Measurements from ENCODE around the gene MRM2.
"Not testable (repeated sequence)": the region's sequence is repeated elsewhere in the genome, so short reads cannot be mapped to it uniquely, and the experiment has no call there.

The MRM2 gene

GRCh38 chr7:2241580-2242540, at the start of gene MRM2, which contains the start of gene NUDT1:
TSS of gene MRM2 (minus strand) at chr7:2242205. CDS start at chr7:2242169, 36 bp downstream.
TSS of gene NUDT1 (plus strand) at chr7:2242226. CDS start at chr7:2244575, 2,349 bp downstream.
- DNase-seq = peak; percentile 60 to 79

DNA sequence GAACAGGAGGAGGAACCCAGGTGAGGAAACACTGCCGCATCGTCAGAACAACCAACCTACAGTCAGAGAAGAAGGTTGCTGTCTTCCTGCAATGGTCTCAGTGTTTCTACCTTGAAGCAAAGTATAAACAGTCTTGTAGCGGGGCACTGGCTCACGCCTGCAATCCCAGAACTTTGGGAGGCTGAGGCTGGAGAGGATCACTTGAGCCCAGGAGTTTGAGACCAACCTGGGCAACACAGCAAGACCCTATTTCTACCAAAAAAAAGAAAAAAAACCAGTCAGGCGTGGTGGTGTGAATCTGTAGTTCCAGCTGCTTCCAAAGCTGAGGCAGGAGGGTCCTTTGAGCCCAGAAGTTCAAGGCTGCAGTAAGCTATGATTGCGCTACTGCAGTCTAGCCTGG, 48.9 kb upstream of the MRM2 start:
- DNase-seq = no peak

- DNase-seq = no peak
Observed at GRCh38 chr7:2289621-2290020, 47.6 kb upstream of the MRM2 start.

DNA sequence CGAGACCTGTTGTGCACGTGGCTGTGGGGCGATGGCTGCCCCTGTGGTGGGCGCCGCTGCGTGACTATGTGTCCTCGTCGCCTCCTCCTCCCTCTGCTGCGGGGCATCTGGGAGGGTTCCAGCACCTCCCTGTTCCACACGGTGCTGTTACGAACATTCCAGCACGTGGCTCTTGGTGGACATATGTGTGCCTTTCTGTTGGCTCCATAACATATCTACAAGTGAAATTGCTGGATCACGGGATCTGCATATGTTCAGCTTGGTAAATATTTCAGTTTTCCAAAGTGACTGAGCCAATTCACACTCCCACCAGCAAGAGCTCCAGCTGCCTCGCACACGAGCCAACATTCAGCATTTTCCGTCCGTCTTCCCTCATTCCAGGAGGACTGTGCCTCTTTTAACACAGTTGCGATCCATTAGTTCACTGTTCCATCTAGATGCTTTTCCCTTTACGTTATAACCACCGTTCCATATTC, 47.1 kb upstream of the MRM2 start:
- no peak for DNase-seq

- DNase-seq = no peak
Observed at GRCh38 chr7:2288503-2288902, 46.5 kb upstream of the MRM2 start.

DNA sequence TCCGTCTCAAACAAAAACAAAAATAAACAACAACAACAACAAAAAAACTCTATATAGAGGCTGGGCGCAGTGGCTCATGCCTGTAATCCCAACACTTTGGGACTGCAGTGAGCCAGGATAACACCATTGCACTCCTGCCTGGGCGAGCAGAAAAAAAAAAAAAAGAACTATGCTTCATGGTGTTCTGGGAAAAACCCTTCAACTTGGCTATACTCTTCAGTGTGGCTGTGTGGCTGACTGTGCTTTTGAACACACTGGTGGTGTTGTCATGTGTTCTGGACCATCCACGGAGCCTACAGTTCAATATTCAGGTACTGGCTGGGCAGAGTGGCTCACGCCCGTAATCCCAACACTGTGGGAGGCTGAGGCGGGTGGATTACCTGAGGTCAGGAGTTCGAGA, 45.7 kb upstream of the MRM2 start:
- DNase-seq = no peak

DNA sequence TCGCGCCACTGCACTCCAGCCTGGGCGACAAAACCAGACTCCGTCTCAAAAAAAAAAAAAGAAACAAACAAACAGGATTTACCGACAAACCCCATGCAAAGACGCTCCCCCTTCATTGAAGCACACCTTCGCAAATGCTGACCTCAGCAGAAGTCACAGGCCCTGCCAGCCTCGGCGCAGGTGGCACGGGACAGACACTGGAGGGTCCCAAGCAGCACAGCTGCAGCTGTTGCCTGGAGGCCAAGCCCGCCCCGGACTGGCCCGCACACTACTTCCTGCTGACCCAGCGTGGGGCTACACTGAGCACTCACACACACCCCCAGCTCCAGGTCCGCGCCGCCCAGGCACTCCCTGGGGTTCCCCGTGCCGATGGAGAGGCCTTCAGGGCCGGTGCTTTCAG, 41.1 kb upstream of the MRM2 start:
- DNase-seq = no peak

DNA sequence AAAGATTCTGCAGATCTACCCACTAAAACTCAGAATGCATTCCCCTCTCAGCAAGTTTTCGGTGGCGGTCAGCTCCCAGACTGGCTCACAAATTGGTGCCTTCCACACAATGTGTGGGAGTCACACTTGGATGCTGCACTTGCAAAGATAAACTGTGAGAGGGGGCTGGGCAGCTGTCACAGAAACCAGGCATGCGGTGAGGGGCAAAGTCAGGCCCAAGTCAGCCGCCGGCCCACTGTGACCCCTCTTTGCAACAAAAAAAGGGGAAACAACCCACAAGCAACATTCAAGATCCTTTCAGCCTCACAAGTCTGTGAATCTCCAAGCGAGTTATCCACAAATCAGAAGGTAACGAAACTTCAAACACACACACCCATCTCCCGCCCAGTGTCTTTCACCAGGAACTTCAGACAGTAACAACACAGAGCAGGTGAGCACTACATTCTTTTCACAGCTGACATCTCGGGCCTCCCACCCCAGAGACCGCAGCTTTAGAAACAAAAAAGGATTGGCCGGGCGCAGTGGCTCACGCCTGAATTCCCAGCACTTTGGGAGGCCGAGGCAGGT, 40.3 kb upstream of the MRM2 start:
- no peak for DNase-seq

DNA sequence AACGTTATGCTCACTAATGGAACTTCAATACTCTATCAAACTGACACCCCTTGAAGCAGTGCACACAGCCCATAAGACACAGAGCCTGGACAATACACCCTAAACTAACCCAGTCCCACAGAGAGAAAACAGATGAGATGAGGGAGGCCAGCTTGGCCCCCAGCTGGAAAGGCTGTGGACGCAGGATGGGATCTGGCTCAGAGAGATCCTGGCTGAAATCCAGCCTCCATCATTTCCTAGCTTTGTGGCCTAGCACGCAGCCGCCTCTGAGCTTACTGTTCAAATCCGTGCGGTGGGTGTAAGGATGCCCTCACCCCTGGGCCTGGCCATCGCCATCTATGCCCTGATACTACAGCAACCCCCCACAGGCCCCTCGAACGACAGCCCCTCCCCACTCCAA, 39.5 kb upstream of the MRM2 start:
- DNase-seq = no peak

- DNase-seq = no peak
Observed at GRCh38 chr7:2280424-2280823, 38.4 kb upstream of the MRM2 start.

GRCh38 chr7:2279896-2280295, 37.9 kb upstream of the MRM2 start:
- DNase-seq = no peak

GRCh38 chr7:2278026-2278425, 36.0 kb upstream of the MRM2 start:
- DNase-seq = no peak

- no peak for DNase-seq
Observed at GRCh38 chr7:2276107-2276506, 34.1 kb upstream of the MRM2 start.

- no peak for DNase-seq
Observed at GRCh38 chr7:2275101-2275500, 33.1 kb upstream of the MRM2 start.

DNA sequence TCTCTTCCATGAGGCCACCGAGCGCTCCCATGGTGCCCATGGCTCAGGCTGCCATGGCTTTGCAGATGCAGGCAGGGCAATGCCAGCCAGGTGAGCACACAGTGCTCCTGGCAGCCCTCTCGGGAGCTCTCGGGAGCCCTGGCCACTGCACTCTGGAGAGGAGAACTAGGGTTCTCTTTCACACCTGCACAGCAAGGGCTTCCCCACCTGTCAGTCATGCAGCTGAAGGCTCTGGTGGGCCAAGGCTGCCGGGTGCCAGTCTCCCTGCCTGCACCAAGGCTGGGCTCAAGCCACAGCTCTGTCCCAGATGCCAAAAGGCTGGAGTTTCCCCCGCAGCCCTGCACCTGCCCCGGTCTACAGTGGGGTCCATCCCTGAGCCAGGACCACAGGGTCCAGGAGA, 32.7 kb upstream of the MRM2 start:
- DNase-seq = no peak

DNA sequence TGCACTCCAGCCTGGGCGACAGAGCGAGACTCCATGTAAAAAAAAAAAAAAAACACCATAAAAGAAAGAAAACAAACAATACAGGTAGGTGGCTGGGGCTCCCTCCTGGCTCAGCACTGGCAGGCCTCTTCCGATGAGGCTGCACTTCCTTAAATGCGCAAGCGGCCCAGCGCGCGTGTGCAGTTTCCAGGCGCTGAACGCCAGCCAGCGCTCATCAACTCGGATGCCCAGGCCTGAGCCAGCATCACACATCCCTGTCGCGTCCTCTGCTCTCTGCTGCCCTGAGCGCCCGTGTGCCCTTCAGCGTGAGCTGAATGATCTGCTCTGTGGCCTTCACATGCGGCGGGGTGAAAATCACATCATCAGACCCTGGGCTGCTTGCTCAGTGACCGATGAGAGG, 31.9 kb upstream of the MRM2 start:
- DNase-seq = no peak

GRCh38 chr7:2272031-2272430, 30.0 kb upstream of the MRM2 start:
- DNase-seq = no peak

DNA sequence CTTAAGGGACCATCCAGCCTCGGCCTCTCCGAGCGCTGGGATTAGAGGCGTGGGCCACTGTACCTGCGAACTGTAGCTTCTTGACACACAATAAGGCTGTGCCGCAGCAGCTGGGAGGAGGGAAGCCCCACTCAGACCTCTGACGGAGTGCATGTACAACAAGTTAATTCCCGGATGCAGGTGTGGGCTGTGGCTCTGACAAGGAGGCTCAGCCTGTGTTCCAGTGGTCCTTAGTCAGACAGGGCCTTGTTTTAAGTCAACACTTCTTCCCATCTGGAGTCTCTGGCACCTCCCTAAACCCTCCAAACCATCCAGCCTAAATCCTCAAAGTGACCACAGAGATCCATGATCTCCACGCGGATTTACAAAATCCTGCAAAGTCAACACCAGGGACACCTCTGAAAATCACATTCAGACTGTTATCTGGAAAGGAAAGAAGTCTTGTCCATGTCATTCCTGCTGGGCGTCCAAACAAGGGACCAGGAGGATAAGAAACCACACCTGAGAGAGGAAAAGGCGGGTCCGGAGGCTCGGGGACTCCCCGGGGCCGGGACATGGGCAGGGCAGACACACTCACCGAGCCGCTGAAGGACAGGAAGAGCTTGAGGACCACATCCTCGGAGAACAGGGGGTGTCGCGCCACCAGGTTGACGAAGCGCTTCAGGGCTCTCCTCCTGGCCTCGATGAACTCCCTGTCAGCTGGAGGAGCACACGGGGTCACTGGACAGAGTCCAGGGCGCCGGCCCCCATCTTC, 29.4 kb upstream of the MRM2 start:
- no peak for DNase-seq

- DNase-seq = no peak
Observed at GRCh38 chr7:2270495-2270894, 28.5 kb upstream of the MRM2 start.

DNA sequence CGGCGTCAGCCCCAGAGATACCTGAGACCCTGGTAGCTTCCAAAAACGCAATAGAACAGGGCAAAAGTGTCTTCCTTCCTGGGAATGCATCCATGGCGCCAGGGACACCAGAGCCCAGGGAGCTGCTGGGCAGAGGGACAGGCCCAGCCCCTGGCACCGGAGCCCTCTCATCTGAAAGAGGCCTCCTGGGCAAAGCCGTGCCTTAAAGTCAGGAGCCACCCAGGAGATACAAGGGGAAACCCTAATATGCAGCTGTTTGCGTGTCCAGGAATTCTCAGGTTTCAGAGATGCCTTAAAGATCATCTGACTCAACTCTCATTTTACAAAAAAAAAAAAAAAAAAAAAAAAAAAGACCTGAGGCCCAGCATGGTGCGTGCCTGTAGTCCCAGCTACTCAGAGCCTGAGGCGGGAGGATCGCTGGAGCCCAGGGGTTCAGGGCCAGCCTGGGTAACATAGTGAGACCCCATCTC, 28.0 kb upstream of the MRM2 start:
- DNase-seq = no peak

- DNase-seq = not testable (repeated sequence)
Observed at GRCh38 chr7:2269089-2269990, 27.3 kb upstream of the MRM2 start.

DNA sequence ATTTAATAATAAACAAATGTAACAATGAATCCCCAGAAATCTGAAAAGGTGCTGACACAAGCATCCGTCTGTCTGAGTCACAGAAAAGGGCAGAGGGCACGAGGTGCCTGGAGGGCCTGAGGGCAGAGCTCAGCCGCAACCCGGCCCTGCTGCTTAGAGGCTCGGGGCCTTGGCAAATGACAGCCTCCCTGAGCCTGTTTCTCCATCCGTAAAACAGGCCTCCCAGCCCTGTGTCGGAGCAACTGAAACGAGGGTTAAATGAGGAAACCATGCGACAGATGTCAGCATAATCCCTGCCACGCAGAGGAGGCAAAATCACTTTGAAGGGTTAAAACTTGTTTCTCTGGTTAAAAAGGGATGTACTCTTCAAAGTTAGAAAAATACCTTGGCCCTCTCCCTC, 24.9 kb upstream of the MRM2 start:
- no peak for DNase-seq

All from stimulated activated CD4-positive, alpha-beta T cell treated with anti-CD3 and anti-CD28 coated beads, Interleukin-4, amount 100 ng/mL, for 4 hours (primary cell).